RWPE1 (cell line): ENCODE measurements around the gene KCNK4.

ENCODE experiments used
- CTCF ChIA-PET: fragments of 350-600 bp; sonication (Branson Sonifier 250); formaldehyde crosslinking; extraction: SDS; loops from one replicate; lab custom pipeline; 2021; lab: Yijun Ruan, JAX
- POLR2A ChIA-PET: fragments of 400-600 bp; formaldehyde crosslinking; extraction: SDS; loops from one replicate; lab custom pipeline; 2020; ENCODE audit warnings: antibody characterized with exemption; ENCODE audit not compliant: low non-redundant PET; lab: Yijun Ruan, JAX
- DNase-seq: peaks from one replicate; pipeline ENCODE4 v3.0.0; 2012; ENCODE audit warnings: low spot score
- H3K27ac ChIP-seq: fragments of 450-650 bp; 2 replicates; pipeline ENCODE4 v1.5.1; 2017
- TF ChIP-seq, protein P1 (sequence below): fragments of 450-650 bp; conservative IDR thresholded peaks from 2 replicates; pipeline ENCODE4 v1.5.1; 2017; ENCODE audit warnings: low read depth, mild to moderate bottlenecking

Gene KCNK4

DNA sequence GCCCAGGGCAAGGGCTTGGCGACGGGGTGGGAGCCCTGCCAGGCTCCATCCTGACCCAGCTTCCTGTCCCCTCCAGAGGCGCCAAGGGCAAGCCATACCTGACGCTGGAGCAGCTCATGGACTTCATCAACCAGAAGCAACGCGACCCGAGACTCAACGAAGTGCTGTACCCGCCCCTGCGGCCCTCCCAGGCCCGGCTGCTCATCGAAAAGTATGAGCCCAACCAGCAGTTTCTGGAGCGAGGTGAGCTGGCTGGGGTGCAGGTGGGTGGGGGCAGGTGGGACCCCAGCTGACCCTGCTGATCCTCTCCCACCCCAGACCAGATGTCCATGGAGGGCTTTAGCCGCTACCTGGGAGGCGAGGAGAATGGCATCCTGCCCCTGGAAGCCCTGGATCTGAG lies 34.8 kb upstream of the KCNK4 start:
- peak overlapping the region; percentile 98 for H3K27ac ChIP-seq
- TF ChIP-seq, protein P1, sequence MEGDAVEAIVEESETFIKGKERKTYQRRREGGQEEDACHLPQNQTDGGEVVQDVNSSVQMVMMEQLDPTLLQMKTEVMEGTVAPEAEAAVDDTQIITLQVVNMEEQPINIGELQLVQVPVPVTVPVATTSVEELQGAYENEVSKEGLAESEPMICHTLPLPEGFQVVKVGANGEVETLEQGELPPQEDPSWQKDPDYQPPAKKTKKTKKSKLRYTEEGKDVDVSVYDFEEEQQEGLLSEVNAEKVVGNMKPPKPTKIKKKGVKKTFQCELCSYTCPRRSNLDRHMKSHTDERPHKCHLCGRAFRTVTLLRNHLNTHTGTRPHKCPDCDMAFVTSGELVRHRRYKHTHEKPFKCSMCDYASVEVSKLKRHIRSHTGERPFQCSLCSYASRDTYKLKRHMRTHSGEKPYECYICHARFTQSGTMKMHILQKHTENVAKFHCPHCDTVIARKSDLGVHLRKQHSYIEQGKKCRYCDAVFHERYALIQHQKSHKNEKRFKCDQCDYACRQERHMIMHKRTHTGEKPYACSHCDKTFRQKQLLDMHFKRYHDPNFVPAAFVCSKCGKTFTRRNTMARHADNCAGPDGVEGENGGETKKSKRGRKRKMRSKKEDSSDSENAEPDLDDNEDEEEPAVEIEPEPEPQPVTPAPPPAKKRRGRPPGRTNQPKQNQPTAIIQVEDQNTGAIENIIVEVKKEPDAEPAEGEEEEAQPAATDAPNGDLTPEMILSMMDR = no peak
- CTCF ChIA-PET = interaction anchor here (0.7 kb wide), 1 partner anchor 50 kb away, joined by 6 read pairs; no protein-coding TSS in a partner anchor
- DNase-seq = no peak
- POLR2A ChIA-PET = no interaction called here

DNA sequence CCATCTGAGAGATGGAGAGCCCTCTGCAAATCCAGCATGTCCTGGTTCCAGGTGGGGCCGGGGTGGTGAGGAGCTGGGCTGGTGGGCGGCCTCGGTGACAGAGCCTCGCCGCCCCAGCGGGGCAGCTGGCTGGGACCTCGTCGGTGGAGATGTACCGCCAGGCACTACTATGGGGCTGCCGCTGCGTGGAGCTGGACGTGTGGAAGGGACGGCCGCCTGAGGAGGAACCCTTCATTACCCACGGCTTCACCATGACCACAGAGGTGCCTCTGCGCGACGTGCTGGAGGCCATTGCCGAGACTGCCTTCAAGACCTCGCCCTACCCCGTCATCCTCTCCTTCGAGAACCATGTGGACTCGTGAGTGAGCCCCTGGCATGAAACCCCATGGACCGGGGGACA lies 32.7 kb upstream of the KCNK4 start:
- ChIA-PET CTCF (interaction anchor here (1.3 kb wide), 1 partner anchor 10 kb away, joined by 3 read pairs; no protein-coding TSS in a partner anchor), POLR2A (interaction anchor here (0.5 kb wide), 1 partner anchor 89 kb away, joined by 3 read pairs; no protein-coding TSS in a partner anchor)
- DNase-seq = no peak
- H3K27ac ChIP-seq = peak overlapping the region; percentile 98
- TF ChIP-seq, protein P1 = no peak

DNA sequence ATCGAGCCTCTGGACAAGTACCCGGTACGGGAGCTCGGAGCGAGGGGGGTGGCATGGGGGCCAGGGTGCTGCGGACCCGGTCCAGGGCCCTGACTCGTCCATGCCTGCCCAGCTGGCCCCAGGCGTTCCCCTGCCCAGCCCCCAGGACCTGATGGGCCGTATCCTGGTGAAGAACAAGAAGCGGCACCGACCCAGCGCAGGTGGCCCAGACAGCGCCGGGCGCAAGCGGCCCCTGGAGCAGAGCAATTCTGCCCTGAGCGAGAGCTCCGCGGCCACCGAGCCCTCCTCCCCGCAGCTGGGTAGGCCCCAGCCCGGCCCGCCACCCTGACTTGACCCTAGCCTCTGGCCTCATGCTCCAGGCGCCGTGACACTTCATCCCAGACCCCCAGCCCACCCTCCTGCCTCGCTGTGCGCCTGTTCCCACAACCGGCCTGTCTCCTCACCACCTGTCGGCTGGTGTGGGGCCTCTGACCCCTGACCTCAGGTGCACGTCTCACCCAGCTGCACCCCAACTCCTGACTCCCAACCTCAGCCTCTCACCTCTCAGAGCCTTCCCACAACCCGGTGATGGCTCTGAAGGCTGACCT lies 32.1 kb upstream of the KCNK4 start:
- DNase-seq = no peak
- H3K27ac ChIP-seq = peak overlapping the region; percentile 38; the same call in 1 of the 2 replicates
- POLR2A ChIA-PET = no interaction called here
- CTCF ChIA-PET = interaction anchor here (0.6 to 1.3 kb wide), 3 partner anchors 9 to 484 kb away, joined by 3 read pairs; no protein-coding TSS in a partner anchor
- TF ChIP-seq, protein P1 = no peak

DNA sequence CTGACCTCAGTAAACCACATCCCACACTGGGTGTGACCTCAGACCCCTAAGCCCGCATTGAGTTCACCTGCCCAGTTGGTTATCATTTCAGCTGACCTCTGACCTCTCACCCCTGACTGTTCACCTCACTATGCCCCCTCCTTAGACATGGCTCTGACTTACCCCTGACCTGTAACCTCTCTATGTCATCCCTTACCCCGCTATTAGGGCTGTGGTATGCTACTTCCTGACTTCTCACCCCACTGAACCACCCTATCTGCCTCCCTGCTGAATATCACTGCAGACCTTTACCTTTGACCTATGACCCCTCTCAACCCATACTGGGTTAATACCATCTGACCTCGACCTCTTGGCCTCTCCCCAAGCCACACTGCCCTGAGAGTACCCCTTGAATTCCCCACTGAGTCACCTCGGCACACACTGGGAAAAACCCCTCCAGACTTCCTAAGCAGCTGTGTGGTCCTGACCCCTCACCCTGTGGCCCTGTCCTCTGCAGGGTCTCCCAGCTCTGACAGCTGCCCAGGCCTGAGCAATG lies 31.5 kb upstream of the KCNK4 start:
- peak overlapping the region; percentile 38 for H3K27ac ChIP-seq
- ChIA-PET CTCF (interaction anchor here (1.3 kb wide), 1 partner anchor 9 kb away, joined by 3 read pairs; no protein-coding TSS in a partner anchor), POLR2A (no interaction called here)
- TF ChIP-seq, protein P1 = no peak
- no peak for DNase-seq

DNA sequence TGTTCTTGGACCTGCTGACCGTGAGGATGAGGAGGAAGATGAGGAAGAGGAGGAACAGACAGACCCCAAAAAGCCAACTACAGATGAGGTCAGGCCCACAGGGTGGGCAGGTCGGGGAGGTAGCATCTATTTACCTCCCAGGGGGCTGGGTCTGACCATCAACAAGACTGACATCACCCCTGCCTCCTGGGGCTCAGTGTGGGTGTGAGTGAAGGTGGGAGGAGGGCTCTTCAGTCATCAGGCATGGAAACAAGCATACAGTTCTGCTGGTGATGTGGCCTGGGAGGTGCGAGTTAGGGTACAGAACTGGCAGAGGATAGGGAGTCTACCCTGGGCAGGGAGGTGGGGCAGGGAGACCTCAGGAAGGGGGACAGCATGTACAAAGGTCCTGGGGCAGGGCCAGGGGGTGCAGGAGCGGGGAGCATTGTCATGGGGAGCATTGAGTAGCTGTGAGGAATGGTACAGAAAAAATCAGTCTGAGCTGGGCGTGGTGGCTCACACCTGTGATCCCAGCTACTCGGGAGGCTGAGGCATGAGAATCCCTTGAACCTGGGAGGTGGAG lies 30.9 kb upstream of the KCNK4 start:
- DNase-seq = no peak
- CTCF ChIA-PET = no interaction called here
- POLR2A ChIA-PET = no interaction called here
- TF ChIP-seq, protein P1 = no peak
- H3K27ac ChIP-seq = peak overlapping the region; percentile 38

DNA sequence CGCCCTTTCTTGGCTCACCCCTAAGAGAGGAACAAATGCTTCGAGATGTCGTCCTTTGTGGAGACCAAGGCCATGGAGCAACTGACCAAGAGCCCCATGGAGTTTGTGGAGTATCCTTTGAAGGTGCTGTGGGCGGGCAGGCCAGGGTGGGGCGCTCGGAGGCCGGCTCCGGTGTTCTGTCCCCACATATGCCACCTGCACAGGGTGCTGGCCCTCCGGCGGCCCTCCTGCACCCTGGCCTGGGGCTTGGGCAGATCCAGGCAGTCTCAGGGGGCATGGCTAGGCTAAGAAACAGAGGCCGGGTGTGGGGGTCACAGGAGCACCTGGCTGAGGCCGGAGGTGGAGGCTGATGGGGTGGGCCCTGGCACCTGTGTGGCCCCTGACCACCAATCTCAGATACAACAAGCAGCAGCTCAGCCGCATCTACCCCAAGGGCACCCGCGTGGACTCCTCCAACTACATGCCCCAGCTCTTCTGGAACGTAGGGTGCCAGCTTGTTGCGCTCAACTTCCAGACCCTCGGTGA lies 29.5 kb upstream of the KCNK4 start:
- TF ChIP-seq, protein P1 = no peak
- POLR2A ChIA-PET = no interaction called here
- CTCF ChIA-PET = interaction anchor here (0.5 kb wide), 1 partner anchor 40 kb away, joined by 3 read pairs; no protein-coding TSS in a partner anchor
- peak overlapping the region; percentile 99 for H3K27ac ChIP-seq
- DNase-seq = no peak
